ENCODE measurements around the gene EXOC4.

EXOC4 gene

GRCh38 chr7:133358708-133359107 lies 105.8 kb downstream of the EXOC4 start:
- no peak for DNase-seq
- intact Hi-C loops (cut with DNase I), result no loop called here

GRCh38 chr7:133359449-133359848 lies 106.6 kb downstream of the EXOC4 start:
- intact Hi-C loops (cut with DNase I), result no loop called here
- DNase-seq, result no peak

GRCh38 chr7:133360201-133360600 lies 107.3 kb downstream of the EXOC4 start:
- intact Hi-C loops (cut with DNase I), result no loop called here
- no peak for DNase-seq

GRCh38 chr7:133361806-133362205 lies 108.9 kb downstream of the EXOC4 start:
- DNase-seq, result no peak
- intact Hi-C loops (cut with DNase I), result no loop called here

GRCh38 chr7:133364959-133365690 lies 112.2 kb downstream of the EXOC4 start:
- intact Hi-C loops (cut with DNase I), result no loop called here
- no peak for DNase-seq

- DNase-seq, result no peak
- intact Hi-C loops (cut with DNase I), result no loop called here
These were observed 113.0 kb downstream of the EXOC4 start for GRCh38 chr7:133365917-133366316.

- intact Hi-C loops (cut with DNase I), result no loop called here
- DNase-seq, result no peak
These were observed 114.7 kb downstream of the EXOC4 start for GRCh38 chr7:133367561-133367960.

- DNase-seq, result no peak
- intact Hi-C loops (cut with DNase I), result no loop called here
These were observed 116.3 kb downstream of the EXOC4 start for GRCh38 chr7:133369130-133369529.

GRCh38 chr7:133371616-133372015 lies 118.7 kb downstream of the EXOC4 start:
- no peak for DNase-seq
- intact Hi-C loops (cut with DNase I), result no loop called here

GRCh38 chr7:133372337-133372736 lies 119.5 kb downstream of the EXOC4 start:
- no peak for DNase-seq
- intact Hi-C loops (cut with DNase I), result no loop called here

GRCh38 chr7:133376514-133376913 lies 123.6 kb downstream of the EXOC4 start:
- no peak for DNase-seq

GRCh38 chr7:133381965-133382364 lies 129.1 kb downstream of the EXOC4 start:
- intact Hi-C loops (cut with DNase I), result no loop called here
- no peak for DNase-seq

More at GRCh38 chr7:133376514-133376913, 123.6 kb downstream of the EXOC4 start:
- intact Hi-C loops (cut with DNase I), result no loop called here

GRCh38 chr7:133382775-133383559 lies 130.1 kb downstream of the EXOC4 start:
- intact Hi-C loops (cut with DNase I), result no loop called here
- DNase-seq, result no peak

- no peak for DNase-seq
- intact Hi-C loops (cut with DNase I), result no loop called here
These were observed 133.3 kb downstream of the EXOC4 start for GRCh38 chr7:133386205-133386604.

GRCh38 chr7:133389727-133390126 lies 136.8 kb downstream of the EXOC4 start:
- no peak for DNase-seq
- intact Hi-C loops (cut with DNase I), result no loop called here

GRCh38 chr7:133391206-133391605 lies 138.3 kb downstream of the EXOC4 start:
- DNase-seq, result peak in 4 of 10 donors; percentile 27 to 81 (median 44)
- intact Hi-C loops (cut with DNase I), result no loop called here

GRCh38 chr7:133394369-133394768 lies 141.5 kb downstream of the EXOC4 start:
- intact Hi-C loops (cut with DNase I), result no loop called here

GRCh38 chr7:133395551-133395950 lies 142.7 kb downstream of the EXOC4 start:
- no peak for DNase-seq
- intact Hi-C loops (cut with DNase I), result no loop called here

More at GRCh38 chr7:133394369-133394768, 141.5 kb downstream of the EXOC4 start:
- no peak for DNase-seq

GRCh38 chr7:133398506-133398905 lies 145.6 kb downstream of the EXOC4 start:
- intact Hi-C loops (cut with DNase I), result no loop called here

GRCh38 chr7:133401225-133401624 lies 148.3 kb downstream of the EXOC4 start:
- intact Hi-C loops (cut with DNase I), result no loop called here
- no peak for DNase-seq

More at GRCh38 chr7:133398506-133398905, 145.6 kb downstream of the EXOC4 start:
- DNase-seq, result no peak

GRCh38 chr7:133408212-133408611 lies 155.3 kb downstream of the EXOC4 start:
- DNase-seq, result peak in 1 of 10 donors; percentile 11
- intact Hi-C loops (cut with DNase I), result no loop called here

- no peak for DNase-seq
- intact Hi-C loops (cut with DNase I), result no loop called here
These were observed 156.5 kb downstream of the EXOC4 start for GRCh38 chr7:133409421-133409820.

Measured in posterior cingulate gyrus (tissue), 11 donors.